Neuron (in vitro differentiated cells): ENCODE measurements around the gene S100A1.
A peak's percentile ranks its signal among the peaks of the same experiment; 100 is the strongest.
"Not testable (repeated sequence)": the region's sequence is repeated elsewhere in the genome, so short reads cannot be mapped to it uniquely, and the experiment has no call there.

Experiments used
- H2AFZ ChIP-seq: one replicate; pipeline ENCODE4 v1.6.1; 2013; ENCODE audit warnings: low read depth, mild to moderate bottlenecking, inconsistent platforms, low read length, moderate library complexity
- H3K27me3 ChIP-seq: one replicate; pipeline ENCODE4 v1.6.1; 2013; ENCODE audit warnings: low read length; ENCODE audit not compliant: insufficient read depth
- H3K36me3 ChIP-seq: one replicate; pipeline ENCODE4 v1.6.1; 2013; ENCODE audit warnings: low read length; ENCODE audit not compliant: insufficient read depth
- H3K4me1 ChIP-seq: one replicate; pipeline ENCODE4 v1.6.1; 2013; ENCODE audit warnings: low read length; ENCODE audit not compliant: insufficient read depth
- H3K4me3 ChIP-seq: 2 replicates; pipeline ENCODE4 v1.5.1; 2013; ENCODE audit warnings: mild to moderate bottlenecking, low read length, moderate library complexity
- H3K9me3 ChIP-seq: one replicate; pipeline ENCODE4 v1.6.1; 2013; ENCODE audit warnings: low read length

Gene S100A1

DNA sequence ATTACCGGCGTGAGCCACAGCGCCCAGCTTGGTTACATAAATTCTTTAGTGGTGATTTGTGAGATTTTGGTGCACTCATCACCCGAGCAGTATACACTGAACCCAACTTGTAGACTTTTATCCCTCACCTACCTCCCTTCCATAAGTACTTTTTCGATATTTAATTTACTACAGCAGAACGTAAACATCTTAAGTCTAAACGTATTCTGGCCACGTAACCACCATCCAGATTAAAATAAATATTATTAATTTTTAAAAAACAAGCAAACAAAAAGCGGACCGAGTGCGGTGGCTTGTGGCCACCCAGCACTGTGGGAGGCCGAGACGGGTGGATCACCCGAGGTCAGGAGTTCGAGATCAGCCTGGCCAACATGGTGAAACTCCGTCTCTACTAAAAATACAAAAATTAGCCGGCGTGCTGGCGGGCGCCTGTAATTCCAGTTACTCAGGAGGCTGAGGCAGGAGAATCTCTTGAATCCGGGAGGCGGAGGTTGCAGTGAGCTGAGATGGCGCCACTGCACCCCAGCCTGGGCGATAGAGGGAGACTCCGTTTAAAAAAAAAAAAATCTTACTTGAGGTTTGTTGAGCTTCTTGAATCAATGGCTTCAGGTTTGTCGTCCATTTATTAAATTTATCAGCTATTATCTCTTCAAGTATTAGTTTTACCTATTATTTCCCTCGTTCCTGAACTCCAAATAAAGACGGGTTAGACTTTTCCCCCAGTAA, 43.6 kb downstream of the S100A1 start:
- Histone ChIP-seq H3K36me3 (peaks cover 32% of the 10 kb centered on the region), H2AFZ (peak overlapping the region; percentile 91), H3K4me3 (peak overlapping the region; percentile 56), H3K4me1 (peaks cover 14% of the 10 kb centered on the region)
- not testable (repeated sequence) for H3K27me3 ChIP-seq, H3K9me3 ChIP-seq

DNA sequence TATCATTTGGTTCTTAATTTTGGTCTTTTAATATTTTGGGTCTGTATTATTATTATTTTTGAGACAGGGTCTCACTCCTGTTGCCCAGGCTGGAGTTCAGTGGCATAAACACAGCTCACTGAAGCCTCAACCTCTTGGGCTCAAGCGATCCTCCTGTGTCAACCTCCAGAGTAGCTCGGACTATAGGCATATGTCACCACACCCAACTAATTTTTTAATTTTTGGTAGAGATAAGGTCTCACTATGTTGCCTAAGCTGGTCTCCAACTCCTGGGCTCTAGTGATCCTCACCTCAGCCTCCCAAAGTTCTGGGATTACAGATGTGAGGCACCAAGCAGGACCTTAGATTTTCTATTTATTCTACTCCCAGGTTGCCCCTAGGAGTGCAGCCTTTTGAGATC, 45.3 kb downstream of the S100A1 start:
- H3K4me3 ChIP-seq = no peak overlapping the region
- no peak overlapping the region for H2AFZ ChIP-seq
- H3K4me1 ChIP-seq = peaks cover 22% of the 10 kb centered on the region
- H3K9me3 ChIP-seq = no peaks in the 10 kb centered on the region
- H3K27me3 ChIP-seq = peaks cover 7% of the 10 kb centered on the region
- peaks cover 15% of the 10 kb centered on the region for H3K36me3 ChIP-seq

DNA sequence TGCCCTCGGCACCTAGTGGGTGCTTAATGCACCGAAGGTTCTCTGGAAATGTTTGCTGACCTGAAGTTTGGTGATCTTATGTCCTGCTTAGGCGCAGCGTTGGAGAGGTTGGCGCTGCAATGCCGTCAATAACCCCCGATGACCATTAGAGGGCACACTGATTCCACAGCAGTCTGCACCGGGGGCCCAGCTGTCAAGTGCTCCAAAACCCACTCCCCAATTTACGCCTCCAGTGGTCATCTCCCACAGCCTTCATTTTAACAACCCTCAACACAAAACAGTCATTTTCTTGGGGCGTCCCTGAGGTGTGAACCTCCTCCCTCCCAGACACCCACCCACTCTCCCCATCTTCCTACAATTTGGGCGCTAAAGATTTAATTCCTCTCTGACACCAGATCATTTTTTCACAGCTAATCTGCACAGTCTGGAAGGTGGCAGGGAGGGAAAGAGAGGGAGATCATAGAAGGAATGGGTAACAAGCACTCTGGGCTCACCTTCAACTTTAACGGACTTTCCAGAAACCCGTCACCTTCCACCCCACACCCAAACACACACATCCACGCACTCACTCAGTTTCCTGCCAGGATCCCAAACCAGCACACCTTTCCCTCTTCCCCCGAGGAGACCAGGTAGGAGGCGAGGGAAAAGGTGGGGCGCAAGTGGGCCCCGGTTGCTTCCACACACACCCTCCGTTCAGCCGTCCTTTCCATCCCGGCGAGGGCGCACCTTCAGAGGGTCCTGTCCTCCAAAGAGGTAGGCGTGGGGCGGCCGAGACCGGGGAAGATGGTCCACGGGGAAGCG, 49.7 kb downstream of the S100A1 start:
- Histone ChIP-seq H3K4me1 (peaks cover 20% of the 10 kb centered on the region), H3K27me3 (peaks cover 50% of the 10 kb centered on the region), H3K9me3 (no peaks in the 10 kb centered on the region), H2AFZ (peak overlapping the region; percentile 83), H3K36me3 (no peaks in the 10 kb centered on the region), H3K4me3 (peak overlapping the region; percentile 35)

DNA sequence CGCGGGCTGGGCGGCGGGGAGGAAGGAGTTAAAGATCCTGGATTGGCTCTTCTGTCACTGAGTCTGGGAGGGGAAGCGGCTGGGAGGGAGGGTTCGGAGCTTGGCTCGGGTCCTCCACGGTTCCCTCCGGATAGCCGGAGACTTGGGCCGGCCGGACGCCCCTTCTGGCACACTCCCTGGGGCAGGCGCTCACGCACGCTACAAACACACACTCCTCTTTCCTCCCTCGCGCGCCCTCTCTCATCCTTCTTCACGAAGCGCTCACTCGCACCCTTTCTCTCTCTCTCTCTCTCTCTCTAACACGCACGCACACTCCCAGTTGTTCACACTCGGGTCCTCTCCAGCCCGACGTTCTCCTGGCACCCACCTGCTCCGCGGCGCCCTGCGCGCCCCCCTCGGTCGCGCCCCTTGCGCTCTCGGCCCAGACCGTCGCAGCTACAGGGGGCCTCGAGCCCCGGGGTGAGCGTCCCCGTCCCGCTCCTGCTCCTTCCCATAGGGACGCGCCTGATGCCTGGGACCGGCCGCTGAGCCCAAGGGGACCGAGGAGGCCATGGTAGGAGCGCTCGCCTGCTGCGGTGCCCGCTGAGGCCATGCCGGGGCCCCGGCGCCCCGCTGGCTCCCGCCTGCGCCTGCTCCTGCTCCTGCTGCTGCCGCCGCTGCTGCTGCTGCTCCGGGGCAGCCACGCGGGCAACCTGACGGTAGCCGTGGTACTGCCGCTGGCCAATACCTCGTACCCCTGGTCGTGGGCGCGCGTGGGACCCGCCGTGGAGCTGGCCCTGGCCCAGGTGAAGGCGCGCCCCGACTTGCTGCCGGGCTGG, 50.5 kb downstream of the S100A1 start, which contains the start of gene NPR1:
Gene NPR1 (plus strand): TSS at position 170 of the 818 bp plus-strand sequence. CDS start 421 bp downstream, at position 591.
- Histone ChIP-seq H2AFZ (peak within 1 kb of the TSS; percentile 83), H3K4me3 (peak within 1 kb of the TSS; percentile 35), H3K9me3 (no peaks in the 10 kb centered on the region), H3K4me1 (peaks cover 20% of the 10 kb centered on the region), H3K36me3 (no peaks in the 10 kb centered on the region), H3K27me3 (peaks cover 58% of the 10 kb centered on the region)

DNA sequence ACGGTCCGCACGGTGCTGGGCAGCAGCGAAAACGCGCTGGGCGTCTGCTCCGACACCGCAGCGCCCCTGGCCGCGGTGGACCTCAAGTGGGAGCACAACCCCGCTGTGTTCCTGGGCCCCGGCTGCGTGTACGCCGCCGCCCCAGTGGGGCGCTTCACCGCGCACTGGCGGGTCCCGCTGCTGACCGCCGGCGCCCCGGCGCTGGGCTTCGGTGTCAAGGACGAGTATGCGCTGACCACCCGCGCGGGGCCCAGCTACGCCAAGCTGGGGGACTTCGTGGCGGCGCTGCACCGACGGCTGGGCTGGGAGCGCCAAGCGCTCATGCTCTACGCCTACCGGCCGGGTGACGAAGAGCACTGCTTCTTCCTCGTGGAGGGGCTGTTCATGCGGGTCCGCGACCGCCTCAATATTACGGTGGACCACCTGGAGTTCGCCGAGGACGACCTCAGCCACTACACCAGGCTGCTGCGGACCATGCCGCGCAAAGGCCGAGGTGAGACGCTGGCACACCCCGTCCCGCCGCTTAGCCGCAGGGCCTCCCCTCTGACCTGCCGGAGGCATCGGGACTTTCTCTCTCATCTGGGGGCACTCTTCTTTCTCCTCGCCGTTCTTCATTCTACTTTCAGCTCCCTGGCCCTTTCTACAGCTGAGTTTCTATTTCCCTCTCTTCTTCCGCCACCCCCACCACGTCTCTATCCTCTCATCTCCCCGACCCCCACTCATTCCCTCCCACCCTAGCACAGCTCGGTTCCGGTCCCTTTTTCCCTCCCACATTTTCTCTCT, 51.3 kb downstream of the S100A1 start:
- Histone ChIP-seq H3K36me3 (no peaks in the 10 kb centered on the region), H2AFZ (peak overlapping the region; percentile 83), H3K9me3 (no peaks in the 10 kb centered on the region), H3K27me3 (peaks cover 62% of the 10 kb centered on the region), H3K4me3 (peak overlapping the region; percentile 35), H3K4me1 (peaks cover 20% of the 10 kb centered on the region)

DNA sequence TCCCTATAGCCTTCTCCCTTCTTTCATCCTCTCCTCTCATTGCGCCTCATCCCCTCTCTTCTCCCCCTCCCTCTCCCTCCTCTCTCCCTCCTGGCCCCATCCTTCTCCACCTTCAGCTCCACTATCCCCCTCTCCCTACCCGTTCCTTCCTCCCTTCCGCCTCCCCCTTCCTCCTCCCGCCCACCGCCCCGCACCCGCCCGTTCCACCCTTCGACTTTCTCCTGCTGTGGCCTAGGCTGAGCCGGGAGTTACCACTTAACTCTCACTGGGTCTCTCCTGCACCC, 51.8 kb downstream of the S100A1 start:
- no peak overlapping the region for H2AFZ ChIP-seq
- H3K36me3 ChIP-seq = no peaks in the 10 kb centered on the region
- peaks cover 67% of the 10 kb centered on the region for H3K27me3 ChIP-seq
- no peaks in the 10 kb centered on the region for H3K9me3 ChIP-seq
- H3K4me1 ChIP-seq = peaks cover 20% of the 10 kb centered on the region
- H3K4me3 ChIP-seq = no peak overlapping the region
